GM12891 (cell line): ENCODE data around the gene AGAP9.

Source experiments
- POLR2A ChIP-seq: IDR thresholded peaks from 2 replicates; pipeline ENCODE4 v1.6.1; 2011; ENCODE audit warnings: low read depth, low read length, control low read depth
- POLR2AphosphoS5 ChIP-seq: IDR thresholded peaks from 2 replicates; pipeline ENCODE4 v1.6.1; 2011; ENCODE audit warnings: low read depth, low read length, control low read depth
- SPI1 ChIP-seq: IDR thresholded peaks from 2 replicates; pipeline ENCODE4 v1.6.1; 2011; ENCODE audit warnings: low read depth, low read length, control low read depth
- TAF1 ChIP-seq: IDR thresholded peaks from 2 replicates; pipeline ENCODE4 v1.6.1; 2011; ENCODE audit warnings: low read depth, low read length, control low read depth

DNA sequence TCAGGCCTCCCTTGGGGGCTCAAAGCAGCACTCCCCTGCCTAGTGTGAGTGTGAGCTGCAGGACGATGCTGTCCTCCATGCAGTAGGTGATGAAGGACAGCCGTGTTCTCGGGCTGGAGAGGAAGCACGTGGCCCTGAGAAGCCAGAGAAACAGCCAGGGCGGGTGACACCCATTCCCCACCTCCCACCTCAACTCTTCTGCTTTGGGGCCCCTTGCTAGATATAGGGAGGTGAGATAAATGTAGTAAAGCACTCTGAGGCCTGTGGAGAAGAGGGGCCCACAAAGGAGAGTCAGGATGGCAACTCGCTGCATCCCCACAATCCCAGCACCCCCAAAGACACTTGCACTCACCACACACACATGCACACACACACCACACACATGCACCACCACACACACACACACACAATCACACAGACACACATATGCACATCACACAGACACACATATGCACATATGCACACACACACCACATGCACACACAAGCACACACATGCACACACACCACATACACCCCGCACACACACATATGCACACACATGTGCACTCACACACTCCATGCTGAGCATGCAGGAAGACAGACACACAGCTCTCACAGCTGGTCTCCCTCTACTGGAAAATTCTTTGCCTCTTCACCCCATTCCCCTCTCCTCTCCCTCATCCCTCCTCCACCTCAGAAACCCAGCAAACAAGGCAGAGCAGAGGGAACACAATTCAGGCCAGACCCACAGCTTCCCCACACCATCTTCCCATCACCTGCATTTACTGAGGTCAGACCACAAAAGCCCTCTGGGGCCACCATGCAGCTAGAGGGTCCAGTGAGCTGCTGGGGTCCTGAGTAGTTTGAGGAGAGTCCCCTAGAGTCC is 70.1 kb downstream of the AGAP9 start:
- TF ChIP-seq POLR2A (no peak), POLR2AphosphoS5 (no peak), TAF1 (no peak), SPI1 (no peak)
